EL (cell line): Measurements from ENCODE around the gene PLCH2.

ENCODE experiments used
- DNase-seq: peaks from one replicate; pipeline ENCODE4 v3.0.0-alpha.2; 2016

Gene PLCH2

DNA sequence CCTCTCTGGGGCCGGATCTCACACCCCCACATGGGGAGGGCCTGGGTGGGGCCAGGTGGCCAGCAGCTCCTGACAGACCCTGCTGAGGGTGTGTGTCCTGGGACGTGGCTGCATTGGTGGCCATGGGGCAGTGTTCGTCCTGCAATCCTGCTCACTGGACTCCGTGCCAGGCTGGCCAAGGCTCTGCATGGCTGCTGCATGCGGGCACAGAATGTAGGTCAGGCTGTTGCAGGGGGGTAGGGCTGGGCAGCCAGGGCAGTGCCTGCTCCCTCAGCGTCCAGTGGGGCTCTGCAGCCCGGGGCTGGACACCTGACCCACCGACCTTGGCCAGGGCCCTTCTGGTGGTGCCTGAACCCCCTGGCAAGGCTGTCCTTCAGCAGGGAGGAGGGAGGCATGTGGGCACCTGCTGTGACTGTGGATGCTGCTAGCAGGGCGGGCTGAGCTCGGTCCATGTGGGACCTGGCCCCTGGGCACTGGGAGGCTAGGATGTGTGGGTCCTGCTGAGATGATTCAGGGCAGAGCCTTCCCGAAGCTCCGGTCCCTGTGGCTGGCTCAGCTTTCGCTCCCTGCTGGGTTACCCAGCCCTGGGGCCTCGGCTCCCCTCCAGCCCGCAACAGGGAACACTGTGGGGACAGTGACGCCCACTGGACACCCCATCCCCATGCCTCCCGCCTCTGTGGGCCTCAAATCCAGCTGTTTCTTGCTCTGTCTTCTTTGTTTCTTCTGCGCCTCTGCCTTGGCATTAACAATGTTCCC is 14.9 kb upstream of the PLCH2 start:
- no peak for DNase-seq

DNA sequence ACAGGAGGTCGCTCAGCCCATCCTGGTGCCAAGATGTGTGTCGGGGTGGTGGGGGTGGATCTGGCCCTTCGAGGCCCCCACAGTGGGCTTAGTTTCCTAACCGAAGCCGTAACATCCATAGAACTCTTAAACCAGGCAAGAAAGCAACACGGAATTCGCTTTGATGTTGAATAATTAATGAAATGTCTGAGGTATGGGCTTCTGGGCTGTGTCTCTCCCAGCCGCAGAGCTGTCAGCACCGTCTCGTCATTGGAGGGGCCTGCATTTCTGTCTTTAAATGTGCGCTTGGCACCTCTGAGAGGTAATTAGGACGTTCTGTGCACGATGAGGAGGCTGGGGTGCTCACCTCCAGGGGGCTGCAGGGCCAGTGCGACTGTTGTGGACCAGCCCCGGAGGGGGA is 13.3 kb upstream of the PLCH2 start:
- no peak for DNase-seq

DNA sequence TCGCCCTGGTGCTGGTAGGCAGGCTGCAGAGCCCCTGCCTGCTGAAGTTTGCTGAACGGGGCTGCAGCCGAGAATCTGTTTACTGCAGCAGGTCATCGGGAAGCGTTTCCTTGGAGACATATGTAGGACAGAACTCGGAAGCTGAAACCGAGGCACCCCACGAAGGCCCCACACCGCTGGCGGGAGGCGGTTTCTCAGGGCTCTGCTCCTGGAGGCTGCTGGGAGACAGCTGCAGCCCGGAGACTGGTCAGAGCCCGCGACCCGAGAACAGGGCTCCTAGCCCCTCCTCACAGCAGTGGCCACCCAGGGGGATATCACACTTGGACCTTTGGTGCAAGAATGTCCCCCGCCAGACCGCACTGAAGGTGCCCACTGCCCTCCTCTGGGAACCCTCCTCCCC is 12.7 kb upstream of the PLCH2 start:
- no peak for DNase-seq

DNA sequence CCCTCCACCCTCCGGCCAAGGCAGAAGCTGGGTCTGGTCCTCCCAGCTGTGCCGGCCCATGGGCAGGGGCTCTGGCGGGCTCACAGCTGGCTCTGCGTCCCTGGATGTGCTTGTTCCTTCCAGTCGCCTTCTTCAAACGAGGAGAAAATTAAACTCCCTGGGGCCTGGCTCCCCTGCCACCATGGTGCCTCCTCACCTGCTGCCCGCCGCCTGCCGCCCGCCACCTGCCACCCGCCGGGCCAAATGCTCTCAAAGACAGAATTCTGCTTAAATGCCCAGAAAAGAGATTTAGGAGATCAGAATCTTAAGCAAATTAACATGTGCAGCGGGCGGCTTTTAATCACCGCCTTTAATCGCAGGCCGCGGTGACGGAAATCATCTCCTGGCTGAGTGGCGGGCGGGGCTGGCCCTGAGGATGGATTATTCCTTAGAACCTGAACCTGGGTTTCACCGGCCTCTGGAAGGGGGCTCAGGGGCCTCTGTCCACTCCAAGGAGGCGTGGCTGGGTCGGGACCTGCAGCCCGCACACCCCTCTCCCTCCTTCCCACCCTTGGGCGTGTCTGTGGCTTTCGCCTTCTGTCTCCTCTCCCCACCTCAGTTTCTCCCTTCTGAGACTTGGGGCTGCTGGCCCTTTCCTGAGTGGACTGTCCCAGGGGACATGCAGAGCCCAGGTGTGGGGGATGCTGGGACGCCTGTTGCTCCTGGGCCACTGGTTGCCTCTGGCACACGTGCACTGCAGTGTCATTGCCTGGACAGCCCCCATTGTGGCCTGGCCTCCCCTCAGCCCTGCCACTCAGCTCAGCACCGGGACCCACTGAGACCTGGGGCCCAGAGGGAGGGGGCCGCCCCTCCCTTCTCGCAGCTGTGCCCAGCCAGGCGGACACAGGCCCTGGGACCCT is 10.5 kb upstream of the PLCH2 start:
- DNase-seq = no peak

DNA sequence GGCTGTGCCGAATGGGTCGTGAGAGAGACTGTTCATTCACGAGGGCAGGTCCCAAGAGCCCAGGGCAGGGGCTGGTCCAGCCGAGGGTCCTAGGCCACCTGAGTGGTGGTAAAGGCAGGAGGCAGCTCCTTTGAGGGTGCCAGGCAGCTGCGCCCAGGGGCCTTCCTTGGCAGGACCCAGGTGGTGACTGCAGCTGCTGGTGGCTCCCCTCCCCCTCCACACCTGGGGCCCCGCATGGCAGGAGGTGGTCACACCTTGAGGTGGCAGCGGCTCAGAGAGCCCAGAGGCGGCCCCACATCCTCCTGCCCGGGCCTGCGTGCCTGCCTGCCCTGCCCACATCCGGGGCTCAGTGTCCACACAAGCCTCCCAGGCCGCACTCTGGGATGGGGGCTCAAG is 9.8 kb upstream of the PLCH2 start:
- no peak for DNase-seq

DNA sequence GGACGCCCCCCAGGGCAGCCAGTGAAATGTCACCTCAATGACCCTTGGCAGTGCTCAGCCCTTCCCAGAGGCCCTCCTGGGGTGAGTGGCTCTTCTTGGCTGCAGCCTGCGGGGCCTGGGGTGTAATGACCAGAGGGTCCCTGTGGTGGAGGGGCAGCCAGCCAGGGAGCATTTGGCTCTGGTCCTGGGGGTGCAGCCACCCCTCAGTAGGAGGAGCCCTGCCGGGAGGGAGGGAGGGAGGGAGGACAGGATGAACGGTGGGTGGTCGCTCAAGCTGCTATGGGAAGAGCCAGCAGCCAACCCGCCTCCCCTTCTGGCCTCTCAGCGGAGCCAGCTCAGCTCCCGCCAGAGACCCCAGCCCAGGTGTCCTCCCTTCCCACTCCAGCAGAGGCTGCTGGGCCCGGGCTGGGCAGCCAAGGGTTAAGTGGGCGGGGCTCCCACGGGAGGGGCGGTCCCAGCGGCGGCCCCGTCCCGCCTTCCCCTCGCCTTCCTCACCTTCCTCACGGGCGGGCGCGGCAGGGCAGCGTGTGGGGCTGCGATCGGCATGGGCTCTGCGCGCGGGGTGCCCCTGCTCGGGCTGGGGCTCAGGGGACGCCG is 9.0 kb upstream of the PLCH2 start:
- DNase-seq = no peak

DNA sequence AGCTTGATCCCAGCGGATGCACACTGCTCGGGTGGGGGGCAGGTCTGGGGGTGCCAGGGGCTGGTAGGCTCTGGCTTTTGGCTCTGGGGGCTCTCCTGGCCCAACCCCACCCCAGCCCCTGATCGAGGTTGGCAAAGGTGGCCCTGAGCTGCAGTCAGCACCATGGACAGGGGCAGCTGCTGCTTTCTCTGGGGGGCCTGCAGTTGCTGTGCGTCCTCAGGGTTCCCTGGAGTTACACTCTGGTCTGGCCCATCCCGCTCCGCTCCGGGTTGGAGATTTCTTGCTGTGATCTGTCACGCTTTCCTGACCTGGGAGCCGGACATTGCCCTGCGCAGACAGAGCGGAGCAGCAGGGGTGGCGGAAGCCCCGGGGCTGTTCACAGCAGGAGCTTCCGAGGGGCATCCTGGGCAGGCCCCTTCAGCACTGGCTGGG is 8.0 kb upstream of the PLCH2 start:
- DNase-seq = no peak

DNA sequence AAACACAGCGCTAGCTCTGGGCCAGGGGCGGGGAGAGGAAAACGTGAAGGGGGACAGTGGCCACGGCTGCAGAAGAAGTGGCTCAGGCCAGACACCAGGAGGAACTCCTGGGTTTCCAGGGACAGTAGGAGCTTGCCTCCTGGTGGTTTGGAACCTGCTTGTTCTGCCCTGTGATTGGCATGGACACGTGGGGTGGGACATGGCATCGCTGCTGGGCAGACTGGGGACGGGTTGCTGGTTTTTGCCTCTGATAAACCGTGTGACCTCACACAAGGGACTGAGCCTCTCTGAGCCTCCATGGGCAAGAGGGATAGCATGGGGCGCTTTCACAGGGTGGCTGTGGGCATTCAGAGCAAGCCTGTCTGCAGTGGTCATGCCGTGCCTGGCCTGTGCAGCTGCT is 7.5 kb upstream of the PLCH2 start:
- DNase-seq = no peak

DNA sequence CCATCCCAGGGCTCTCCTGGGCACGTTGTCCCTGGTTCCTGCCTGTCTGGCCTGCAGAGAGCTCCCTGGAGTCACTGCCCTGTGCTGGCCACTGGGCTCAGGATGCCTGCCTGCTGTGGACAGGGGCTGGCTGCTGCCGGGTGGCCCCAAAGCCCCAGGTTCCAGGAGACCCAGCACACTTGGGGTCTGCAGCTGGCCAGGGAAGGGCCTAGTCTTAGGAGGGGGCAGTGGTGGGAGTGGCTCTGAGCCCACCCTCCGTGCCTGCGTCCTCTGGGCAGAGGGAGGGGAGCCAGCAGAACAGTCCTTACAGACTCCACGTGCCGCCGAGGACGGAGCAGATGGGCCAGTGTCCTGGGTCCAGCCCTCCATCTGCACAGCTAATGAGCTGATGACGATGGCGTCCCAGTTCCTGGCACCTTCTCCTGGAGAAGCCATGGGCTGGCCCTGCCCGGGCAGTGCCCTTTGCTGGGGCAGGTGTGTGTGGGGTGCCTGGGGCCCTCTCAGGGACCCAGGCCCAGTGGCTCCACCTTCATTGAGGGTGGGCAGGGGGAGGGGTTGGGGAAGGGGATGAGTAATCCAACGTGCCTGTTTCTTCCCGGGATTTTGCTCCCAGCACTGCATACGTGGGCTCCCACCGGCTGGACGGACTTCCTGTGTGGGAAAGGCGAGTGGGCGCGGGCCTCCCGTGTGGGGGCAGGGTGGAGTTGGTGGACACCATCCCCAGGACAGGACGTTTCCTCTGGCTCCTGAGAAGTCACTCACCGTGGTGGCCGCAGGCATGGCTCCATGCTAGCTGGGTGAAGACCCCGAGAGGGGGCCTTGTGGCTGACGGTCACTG is 6.8 kb upstream of the PLCH2 start:
- no peak for DNase-seq

DNA sequence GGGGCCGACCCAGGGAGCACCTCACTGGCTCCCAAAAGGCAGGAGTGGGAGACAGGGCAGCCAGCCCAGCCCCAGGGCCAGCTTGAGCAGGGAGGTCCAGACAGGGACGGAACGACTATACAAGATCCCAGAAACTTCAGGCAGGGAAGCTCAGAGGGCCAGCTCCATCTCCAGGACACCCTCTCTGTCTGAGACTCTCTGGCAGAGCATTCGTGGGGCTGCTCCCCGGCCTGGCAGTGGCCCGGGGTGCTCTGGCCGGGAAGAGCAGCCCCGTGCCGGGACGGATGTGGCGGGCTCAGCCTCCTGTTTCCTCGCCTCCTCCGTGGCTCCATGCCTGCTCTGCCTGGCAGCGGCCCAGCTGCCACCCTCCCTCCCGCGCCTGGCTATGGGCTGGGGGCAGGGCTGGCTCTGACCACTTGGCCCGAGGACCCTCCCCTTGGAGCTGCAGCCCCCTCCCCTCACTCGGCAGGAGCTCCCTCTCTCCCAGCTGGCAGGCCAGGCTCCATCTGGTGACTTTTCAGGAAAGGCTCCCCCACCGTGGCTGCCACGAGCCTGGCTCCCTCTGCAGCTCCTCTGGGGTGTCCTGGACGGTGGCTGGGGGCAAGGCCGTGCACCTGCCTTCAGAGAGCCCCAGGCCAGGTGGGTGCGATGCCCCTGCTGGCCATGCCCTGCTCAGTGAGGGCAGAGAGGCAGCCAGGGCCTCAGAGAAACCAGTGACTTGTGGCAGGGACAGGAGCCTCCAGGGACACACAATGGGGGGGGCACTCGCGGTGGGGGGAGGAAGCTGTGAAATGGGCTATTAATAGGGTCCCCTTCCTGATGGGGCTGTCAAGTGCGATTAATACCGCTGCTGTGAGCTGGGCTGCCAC is 5.6 kb upstream of the PLCH2 start:
- no peak for DNase-seq

DNA sequence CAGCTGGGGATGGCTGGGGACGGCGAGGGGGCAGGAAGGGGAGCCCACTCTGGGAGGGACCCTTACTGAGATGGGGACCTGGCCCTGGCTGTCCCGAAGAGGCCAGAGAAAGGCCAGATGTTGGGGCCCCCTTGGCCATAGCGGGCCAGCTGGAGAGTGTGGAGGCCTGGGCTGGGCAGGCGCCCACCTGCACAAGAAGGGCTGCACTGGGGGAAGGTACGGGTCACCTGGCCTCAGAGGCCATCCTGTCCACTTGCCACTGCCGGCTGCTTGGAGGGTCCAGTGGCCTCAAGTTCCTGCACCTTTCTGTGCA is 5.0 kb upstream of the PLCH2 start:
- no peak for DNase-seq

DNA sequence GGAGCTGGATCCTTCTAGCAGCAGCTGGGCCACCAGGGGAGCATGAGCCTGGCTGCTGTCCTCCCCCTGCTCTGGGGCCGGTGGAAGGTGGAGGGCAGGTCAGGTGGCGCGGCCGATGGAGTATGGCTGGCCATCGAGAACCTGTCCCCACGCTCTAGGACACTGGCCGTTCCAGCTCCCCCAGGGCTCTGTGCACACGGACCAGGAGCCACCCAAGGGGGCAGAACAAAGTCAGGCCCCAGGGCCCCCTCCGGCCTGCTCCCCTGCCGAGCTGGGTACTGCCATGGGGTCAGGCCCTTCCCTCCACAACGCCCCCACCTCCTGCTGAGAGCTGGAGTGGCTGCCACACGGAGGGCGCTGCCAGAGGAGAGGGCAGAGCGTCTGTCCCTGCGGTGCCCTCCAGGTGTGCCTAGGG is 4.5 kb upstream of the PLCH2 start:
- DNase-seq = no peak

DNA sequence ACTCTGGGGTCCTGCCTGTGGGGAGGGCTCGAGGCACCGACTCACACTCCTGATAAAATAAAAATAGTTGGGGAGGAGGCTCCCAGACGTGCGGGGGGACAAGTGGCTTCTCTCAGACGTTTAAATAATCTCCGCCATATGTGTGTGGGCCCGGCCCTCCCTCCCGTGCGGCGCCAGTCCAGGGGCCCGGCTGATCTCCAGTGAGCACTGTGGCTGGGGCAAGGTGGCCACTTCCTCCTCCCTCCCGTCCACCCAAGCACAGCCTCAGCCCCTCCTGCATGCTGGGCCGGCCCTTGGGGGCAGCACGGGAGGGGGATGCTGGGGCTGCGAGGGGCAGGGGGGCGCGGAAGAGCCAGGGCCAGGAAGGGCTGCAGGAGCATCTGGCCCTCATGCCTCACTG is 4.0 kb upstream of the PLCH2 start:
- no peak for DNase-seq

DNA sequence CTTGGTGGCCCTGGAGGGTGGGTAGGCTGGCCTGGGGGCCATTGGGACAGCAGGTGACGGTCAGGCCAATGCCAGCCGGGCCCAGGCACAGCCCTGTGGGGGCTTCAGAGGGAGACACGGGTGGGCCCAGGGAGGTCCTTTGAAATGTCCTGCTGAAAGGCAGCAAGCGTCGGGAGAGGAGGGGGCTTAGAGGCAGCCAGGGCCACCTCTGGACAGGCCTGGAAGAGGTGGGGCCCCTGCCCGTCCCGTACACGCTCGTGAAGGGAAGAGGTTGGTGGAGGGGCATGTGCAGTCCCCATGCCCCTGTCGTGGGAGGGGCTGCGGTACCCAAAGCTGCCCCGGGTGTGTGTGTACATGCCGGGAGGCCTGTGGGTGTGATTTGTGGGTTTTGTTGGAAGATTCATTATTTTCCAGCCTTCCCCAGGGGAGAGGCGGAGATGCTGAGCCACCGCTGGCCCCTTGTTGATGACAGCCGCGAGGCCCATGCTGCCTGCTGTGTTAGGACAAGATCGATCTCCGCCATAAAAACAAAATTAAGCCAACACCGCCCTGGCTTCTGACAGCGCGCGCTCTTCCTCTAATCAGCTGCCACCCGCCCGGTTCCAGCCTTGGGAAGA is 3.4 kb upstream of the PLCH2 start:
- no peak for DNase-seq

DNA sequence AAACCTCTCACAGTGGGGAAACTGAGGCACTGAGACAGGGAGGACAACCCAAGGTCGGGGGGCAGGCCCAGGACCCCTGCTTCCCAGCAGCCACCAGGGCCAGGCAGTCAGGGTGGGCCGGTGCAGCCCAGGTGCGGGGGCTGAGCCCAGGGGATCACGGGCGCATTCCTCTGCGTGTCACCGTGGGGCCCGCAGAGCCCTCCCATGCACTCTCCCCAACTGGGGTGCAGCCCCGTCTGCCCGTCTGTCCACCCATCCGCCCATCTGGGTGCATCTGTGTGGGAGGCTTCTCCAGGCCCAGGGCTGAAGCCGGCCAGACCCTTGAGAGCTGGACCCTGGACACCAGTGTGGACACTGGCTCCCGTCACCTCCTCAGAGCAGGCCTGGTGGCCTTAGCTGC is 2.9 kb upstream of the PLCH2 start:
- DNase-seq = no peak

DNA sequence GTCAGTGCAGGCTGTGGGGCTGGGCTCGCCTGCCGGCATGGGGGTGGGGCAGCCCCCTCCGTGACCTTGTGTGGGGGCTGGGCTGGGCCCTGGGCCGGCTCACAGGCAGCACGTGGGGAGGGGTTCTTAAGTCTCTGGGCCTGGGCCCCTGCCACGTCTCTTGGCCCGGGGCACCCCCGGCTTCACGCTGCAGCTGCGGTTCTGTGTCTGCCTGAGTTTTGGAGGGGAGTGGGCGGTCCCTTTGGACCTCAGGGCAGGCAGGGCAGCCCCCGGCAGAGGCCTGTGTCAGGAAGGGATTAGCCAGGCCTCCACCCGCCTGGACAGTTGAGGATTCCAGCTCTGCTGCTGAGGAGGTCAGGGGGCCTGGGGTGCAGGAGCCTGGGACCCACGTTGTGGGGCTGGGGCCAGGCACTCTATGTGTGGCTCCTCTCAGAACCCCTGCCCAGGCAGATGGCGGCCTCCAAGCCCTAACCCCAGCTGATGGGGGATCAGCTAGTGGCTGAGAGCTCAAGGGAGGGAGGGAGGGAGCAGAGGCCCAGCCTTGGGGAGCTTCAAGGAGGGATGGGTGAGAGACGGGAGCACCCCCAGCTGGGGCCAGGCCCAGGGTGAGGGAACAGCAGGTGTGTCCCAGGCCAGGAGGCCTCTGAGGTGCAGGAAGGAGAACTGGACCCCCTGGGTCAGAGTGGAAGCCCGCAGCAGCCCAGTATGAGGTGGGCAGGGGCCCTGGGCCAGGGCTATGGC is 1.8 kb upstream of the PLCH2 start:
- DNase-seq = no peak

DNA sequence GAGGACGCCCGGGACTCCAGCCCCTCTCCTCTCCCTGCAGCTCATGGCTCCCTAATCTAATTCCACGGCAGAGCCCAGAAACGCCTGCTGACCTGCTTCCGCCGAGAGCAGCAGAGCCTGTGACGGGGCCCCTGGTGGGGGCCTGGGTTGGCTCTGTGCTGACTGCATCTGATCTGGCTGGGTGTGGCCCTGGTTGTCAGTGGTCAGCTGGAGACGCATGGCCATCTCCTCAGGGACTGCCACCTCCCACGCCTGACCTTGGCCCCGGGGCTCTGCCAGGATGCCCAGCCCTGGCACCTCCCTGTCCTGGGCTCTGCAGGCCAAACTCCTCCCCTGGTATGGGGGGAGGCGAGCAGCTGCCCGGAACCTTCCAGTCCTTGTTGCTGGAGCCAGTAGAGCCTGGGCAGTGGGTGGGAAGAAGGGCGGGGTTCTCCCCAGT is 1.1 kb upstream of the PLCH2 start:
- DNase-seq = no peak

DNA sequence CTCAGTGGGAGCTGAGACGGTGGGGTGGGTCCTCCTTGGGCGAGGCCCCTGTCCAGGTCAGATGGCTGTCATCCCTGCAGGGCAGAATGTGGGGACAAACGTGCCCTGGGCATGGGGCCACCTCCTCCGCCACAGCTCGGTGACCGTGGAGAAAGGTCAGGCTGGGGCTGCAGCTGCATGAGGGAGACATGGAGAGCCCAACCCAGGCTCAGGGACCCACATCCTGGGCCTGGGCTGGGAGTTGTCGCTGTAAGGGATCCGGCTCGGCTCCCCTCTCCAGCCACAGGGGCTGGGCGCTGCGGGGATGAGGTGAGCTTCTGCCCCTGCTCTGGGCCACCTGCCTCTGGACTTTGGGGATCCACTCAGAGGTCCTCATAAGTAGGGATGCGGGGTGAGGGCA is 518 bp upstream of the PLCH2 start:
- DNase-seq = no peak

DNA sequence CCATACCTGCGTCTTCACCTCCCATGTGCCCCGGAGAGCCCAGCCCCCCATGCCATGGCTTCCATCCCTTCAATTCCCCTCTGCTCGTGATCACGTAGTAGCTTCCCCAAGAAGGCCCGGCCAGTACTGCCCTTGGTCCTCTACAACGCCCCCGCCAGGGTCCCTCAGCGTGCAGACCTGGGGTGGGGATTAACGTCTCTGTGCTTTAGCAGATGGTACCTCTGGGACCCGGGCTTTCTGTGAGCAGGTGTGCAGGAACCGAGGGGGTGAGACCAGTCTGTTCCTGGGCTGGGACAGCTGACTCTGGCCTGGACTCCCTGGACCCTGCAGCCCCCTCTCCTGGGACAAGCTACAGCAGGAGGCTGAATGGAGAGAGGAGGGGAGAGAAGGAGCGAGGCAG is 1.2 kb downstream of the PLCH2 start:
- no peak for DNase-seq

DNA sequence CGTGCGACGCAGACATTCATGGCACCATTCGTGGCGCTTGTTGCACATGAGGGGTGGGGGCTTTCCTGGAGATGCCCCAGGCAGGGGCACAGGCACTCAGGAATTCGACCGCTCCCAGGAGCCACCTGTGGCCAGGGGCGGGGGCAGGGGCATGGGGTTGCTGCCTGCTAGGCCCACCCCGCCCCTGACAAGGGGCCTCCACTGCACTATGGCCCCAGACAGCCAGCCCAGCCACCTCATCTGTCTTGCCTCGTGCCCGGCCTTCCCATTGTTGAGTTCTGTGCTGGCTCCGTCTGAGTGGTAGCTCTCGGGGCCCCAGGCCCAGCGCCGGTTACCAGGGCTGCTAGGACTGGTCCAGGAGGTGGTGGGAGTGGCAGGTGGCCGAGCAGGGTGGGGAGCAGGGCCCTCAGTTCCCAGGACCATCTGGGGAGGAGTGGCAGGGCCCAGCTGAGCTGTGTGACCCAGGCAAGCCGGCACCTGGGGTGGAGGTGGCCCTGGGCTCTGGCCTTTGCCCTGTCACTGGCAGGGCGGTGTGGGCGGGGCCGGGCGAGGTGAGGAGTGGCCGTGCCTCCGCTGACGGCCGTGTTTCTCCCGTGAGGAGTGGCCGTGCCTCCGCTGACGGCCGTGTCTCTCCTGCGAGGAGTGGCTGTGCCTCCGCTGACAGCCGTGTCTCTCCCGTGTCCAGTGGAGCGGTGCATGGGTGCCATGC is 1.9 kb downstream of the PLCH2 start:
- DNase-seq = no peak
